GM18519 (cell line): ENCODE data around the gene KCNQ5.

Experiments
- ATAC-seq: cut with Tn5 transposase; IDR thresholded peaks from one replicate; pipeline ENCODE4 v1.9.1; 2021; ENCODE audit warnings: mild to moderate bottlenecking, moderate library complexity; ENCODE audit not compliant: unreplicated experiment, low FRiP score

KCNQ5 gene

GRCh38 chr6:72787391-72788031 is 165.6 kb downstream of the KCNQ5 start:
- ATAC-seq = no peak

GRCh38 chr6:72788188-72788587 is 166.3 kb downstream of the KCNQ5 start:
- ATAC-seq = no peak

DNA sequence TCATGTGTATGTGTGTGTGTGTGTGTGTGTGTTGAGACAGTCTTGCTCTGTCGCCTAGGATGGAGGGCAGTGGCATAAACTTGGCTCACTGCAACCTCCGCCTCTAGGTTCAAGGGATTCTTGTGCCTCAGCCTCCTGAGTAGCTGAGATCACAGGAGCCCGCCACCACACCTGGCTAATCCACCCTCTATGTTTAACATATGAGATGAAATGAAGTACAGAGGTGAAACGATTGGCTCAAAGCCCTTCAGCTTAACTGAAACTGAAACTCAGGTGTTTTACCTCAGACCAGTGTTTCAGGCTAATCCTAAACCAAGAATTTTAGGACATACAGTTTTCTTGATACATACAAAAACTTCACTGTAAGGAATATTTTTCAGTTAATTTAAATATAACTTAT is 167.3 kb downstream of the KCNQ5 start:
- no peak for ATAC-seq

DNA sequence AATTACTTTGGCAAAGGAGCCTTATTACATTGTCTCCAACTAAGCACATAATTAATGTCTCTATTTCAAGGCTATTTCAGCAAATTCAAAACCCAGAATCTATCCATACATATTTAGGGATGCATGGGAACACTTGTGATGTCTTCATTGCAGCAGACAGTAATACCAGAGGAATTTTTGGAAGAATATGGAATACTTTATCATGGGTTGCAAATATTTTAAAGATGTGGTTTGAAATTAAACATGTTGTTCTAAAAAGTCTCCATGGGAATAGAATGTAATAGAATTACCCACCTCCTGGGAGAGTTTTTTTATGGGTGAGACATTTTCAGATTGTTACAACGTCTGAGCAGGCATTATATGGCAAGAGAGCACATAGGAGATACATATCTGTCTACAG is 170.8 kb downstream of the KCNQ5 start:
- ATAC-seq = no peak

DNA sequence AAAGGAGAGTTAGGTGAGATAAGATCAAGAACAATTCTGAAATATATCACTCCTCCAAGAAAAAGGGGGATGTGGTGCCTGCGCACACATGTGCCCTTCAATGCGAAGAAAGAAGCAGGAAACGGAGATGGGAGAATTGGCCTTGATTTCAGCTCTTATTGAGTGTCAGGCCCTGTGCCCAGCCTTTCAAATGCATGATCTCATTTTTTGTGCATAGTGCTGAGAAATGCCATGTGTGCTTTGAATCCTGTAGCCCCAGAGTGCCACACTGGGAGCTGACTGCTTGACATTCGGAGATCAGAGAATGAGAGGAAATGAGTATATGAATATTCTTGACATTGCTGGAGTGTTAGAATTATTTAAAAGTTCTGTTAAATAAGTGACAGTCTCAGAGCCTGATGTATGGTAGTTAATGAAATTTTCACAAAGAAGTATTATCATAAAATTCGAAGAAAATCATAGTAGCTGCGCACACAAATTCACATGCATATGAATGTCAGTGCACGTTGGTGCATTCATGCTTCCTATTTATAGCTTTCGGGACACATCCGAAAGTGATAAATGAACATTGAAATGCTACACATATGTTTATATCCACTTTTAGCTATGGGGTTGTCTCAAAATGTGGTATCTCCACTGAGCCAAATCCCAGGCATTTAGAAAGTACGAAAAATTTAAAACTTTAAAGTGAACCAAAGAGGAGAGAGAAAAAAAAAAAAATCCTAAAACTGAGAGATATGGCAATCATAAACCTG is 172.0 kb downstream of the KCNQ5 start:
- no peak for ATAC-seq

DNA sequence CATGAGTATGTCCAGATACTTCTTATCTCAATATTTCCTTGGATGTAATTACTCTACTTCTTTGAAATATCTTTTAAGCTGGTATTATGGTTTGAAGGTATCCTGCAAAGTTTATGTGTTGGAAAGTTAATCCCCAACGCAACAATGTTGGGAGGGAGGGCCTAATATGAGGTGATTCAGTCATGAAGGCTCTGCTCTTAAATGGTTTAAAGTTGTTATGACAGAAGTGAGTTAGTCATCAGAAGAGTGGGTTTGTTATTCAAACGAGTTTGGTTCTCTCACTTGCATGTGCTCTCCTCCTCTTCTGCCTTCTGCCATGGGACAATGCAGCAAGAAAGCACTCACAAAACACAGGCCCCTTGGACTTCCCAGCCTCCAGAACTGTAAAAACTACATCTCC is 176.3 kb downstream of the KCNQ5 start:
- ATAC-seq = no peak

GRCh38 chr6:72809746-72810379 is 188.0 kb downstream of the KCNQ5 start:
- no peak for ATAC-seq

DNA sequence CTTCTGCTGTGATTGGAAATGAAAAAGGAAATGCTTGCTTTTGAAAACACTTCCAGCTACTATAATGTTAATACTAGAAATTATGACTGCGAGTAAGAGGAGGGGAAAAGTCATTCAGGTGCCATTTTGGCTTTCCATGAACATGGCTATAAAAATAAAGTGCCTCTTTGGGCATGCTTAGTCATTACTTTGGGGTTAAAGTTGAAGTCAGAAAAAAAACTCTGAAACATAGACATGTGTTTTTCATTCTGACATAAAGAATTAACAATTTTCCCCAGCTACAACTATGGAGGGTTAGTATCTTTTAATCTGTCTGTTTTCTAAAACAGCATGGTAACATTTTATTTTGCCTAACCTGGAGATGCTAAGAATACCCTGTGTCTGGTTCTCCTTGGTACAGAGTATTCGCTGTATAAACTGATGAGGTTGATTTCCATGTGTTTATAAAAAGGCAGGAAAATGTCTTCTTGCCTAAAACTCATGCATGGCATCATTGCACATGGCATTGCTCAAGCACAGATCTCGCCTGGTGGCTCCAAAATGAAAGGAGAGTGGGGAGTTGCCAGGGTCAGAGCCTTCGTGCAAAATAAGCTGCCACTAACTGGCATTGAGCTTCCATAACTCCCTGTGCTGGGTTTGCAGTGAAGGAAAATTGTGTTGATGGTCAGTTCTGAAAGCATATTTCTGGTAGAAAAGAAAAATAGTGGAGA is 188.9 kb downstream of the KCNQ5 start:
- ATAC-seq = no peak

DNA sequence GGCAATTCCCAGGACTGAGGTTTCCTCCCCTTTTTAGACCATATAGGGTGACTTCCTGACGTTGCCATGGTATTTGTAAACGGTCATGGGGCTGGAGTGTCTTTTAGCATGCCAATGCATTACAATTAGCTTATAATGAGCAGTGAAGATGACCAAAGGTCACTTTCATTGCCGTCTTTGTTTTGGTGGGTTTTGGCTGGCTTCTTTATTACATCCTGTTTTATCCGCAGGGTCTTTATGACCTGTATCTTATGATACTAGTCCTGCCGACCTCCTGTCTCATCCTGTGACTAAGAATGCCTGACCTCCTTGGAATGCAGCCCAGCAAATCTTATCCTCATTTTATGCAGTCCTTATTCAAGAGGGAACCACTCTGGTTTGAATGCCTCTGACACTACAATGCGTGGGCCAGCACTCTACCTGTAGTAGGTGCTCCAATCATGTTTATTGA is 190.1 kb downstream of the KCNQ5 start:
- no peak for ATAC-seq

DNA sequence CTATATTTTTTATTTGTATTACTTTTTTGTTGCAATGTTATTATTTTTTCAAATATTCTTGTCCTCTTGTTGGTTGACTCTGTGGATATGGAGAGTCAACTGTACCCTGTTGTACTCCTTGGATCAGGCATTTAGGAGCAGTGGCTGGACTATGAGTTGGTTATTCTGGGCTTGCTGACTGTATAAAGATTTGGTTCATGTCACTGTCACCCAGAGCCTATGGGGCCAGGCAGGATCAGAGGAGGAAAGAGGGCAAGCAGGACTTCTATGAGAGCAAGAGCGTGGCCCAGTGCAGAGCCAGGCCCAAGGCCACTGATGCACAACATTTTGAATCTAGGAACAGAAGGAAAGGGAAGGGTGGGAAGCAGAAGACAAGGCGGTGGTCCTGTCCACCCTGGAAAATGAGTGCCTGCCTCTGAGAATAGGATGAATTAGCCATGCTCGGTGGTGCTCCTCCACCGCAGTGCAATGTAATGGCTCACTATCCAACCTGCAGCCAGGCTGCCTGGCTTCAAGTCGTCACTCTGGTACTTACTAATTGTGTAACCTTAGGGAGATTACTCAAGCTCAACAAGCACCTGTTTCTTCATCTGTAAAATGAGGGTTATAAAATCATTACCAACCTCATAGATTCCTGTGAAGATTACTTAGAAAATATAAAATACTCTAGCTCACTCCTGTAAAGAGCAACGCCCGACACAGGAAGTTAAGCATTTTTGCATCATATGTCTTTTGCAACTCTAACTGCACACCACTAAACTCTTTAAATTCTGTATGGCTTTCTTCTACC is 192.1 kb downstream of the KCNQ5 start:
- no peak for ATAC-seq

DNA sequence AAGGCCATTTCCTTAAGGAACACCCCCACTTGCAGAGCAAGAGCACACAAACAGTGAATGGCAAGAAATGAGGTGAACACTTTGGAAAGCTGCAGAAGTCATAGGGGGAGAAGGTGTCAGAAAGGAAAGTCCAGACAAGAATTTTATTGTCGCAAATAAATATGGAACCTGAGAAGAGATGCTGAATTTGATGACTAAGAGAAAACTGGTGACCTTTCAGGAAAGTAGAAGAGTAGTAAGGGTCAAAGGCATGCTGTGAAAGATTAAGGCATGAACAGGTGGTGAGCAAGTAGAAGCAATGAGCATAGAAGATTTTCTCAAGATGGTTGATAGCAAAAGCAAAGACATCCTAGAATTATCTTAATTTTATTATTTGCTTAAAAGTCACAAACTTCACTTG is 194.2 kb downstream of the KCNQ5 start:
- no peak for ATAC-seq

GRCh38 chr6:72817208-72817607 is 195.3 kb downstream of the KCNQ5 start:
- ATAC-seq = no peak

- ATAC-seq = no peak
Measured at GRCh38 chr6:72819609-72820008, 197.7 kb downstream of the KCNQ5 start.

DNA sequence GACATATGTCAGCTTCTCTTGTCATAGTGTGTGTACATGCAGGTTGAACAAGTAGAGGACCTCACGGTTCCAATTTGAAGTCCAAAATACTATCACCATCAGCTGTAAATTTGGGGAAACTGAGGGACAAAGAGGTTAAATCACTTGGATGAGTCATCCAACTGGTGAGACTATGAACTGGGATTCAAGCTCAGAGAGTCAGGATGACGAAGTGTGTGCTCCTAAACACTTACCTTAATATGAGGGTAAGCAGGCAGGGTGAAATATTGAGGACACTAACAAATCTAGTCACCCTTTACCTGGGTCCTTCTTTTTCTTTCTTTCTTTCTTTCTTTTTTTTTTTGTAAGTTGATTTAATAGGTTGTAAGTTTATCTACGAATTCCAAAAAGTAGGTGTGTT is 198.3 kb downstream of the KCNQ5 start:
- ATAC-seq = no peak

DNA sequence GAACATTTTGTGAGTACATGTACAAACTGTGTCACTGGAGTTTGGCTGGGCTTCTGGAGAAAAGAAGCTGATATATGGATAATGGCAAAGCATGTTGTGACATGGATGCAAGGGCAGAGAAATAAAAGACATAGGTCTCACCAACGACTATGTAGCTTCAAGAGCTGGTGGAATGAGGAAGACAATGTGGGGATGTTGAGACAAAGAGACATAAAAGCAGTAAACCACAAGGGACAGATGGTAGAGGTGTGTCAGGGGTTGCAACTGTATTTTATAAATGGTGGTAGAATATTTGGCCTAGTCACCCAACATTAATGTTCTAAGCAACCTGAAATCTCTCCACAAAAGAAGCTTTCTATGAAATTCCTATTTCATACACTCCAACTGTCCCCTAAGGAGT is 199.0 kb downstream of the KCNQ5 start:
- no peak for ATAC-seq

GRCh38 chr6:72822023-72822422 is 200.2 kb downstream of the KCNQ5 start:
- no peak for ATAC-seq

- no peak for ATAC-seq
Measured at GRCh38 chr6:72822691-72823090, 200.8 kb downstream of the KCNQ5 start.

DNA sequence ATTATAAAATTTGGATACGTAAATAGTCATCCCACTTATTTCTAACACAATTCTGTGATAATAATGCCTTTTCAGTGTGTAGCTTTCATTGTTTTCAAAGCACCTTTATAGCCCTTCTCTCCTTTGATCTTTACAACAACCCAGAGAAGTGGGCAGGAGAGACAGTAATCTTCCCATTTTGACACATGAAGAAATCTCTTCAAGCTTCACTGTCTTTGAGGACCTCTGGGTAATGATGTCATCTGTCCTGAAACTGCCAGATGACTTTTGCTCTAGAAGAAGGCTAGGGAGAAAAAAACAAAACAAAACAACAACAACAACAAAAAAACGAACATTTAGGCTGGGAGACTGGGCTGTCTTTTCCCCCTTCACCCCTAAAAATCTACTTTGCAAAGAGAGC is 203.0 kb downstream of the KCNQ5 start:
- peak; percentile 70 for ATAC-seq

DNA sequence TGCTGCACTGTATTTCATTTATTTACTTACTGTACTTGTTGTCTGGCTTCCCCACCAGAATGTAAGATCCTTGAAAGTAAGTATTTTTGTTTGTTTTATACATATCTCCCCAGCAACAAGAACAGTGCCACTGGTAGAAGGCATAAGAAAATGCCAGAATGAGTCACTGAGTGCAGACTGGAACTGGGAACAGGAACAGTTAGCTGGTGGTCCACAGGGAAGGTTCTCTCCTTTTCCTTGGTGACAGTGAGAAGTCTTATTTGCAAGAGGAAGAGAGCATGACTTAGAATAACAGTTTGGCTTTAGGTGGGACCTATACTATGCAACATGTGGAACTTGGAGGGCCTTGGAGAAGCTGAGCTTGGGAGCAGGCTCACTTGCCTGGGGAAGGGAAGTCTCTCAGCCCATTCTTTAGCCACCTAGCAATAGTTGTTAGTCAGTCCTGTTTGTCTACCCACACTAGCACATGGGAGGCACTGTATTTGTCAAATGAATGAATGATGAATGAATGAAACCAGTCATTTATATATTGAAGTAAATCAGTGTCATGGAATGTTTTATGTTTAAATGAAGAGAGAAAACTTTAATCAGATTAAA is 203.5 kb downstream of the KCNQ5 start:
- ATAC-seq = no peak

GRCh38 chr6:72826037-72826436 is 204.2 kb downstream of the KCNQ5 start:
- ATAC-seq = no peak
